Measurements from ENCODE around the gene BSDC1.

Gene BSDC1

GRCh38 chr1:32392325-32392724 is 1.9 kb downstream of the BSDC1 start:
- H3K27ac ChIP-seq = no peak overlapping the region
- TF ChIP-seq ZFX (IDR thresholded peaks at IDR 0.05) = no peak
- no peak for TF ChIP-seq CTCF (conservative IDR thresholded peaks at IDR 0.05)

DNA sequence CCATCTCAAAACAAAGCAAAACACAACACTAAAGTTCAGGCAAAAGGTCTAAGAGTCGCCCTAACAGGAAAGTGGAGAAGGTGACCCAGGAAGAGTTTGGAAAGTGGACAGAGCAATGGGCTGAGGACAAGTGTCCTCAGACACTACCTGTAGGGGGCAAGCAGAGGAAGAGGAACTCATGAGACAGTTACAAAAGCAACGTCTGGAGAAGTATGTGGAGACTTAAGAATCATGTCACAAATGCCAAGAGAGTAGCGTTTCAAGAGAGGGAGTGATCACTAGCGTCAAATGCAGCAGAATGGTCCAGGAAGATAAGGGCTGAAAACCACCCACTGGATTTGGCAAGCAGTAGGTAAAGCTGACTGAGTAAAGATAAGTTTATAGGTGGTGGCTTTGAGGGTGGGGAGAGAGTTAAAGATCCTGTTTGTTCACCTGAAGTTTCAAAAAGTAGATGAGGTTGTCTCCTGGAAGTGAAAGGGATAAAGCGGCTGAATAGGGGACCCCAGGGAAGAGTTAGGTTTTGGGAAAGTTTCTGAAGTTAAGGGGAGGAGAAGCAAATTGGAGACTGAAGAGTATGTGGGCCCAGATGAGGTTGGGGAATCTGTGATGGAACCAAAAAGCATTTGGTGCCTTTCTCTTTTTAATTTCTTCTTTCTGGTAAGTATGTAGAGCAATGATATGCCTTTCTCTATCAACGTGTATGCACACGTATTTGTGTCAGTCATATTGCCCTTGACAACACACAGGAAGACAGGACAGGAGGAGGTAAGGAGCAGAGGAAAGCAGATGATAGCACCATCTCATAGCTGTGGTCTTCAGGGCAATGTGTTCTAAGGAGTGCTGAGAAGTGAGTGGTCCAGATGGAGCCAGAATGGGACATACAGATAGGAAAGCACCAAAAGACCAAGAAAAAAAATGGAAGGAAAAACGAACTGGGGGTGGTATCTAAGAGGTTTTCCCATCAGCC is 3.1 kb downstream of the BSDC1 start:
- TF ChIP-seq CTCF (conservative IDR thresholded peaks at IDR 0.05) (no peak), ZFX (IDR thresholded peaks at IDR 0.05) (no peak)
- no peak overlapping the region for H3K27ac ChIP-seq

DNA sequence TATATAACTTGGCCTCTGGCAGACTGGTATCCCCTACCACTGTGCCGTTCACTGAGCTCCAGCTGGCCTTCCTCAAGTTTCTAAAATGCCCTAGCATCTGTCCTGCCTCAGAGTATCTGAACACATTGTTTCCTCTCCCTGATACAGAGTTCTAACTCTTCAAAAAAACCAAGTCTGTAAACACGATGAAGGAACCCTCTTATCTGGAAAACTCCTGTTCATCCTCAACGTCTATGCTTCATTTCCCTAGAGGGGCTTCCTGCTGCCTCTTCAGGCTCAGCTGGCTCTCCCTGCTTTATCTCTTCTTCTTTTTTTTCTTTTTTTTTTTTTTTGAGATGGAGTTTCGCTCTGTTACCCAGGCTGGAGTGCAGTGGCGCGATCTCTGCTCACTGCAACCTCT is 5.6 kb downstream of the BSDC1 start:
- TF ChIP-seq CTCF (conservative IDR thresholded peaks at IDR 0.05) (no peak), ZFX (IDR thresholded peaks at IDR 0.05) (no peak)
- H3K27ac ChIP-seq = no peak overlapping the region

GRCh38 chr1:32386676-32387392 is 7.4 kb downstream of the BSDC1 start:
- TF ChIP-seq ZFX (IDR thresholded peaks at IDR 0.05) (no peak), CTCF (conservative IDR thresholded peaks at IDR 0.05) (no peak)
- H3K27ac ChIP-seq = no peak overlapping the region

- TF ChIP-seq CTCF (conservative IDR thresholded peaks at IDR 0.05) (no peak), ZFX (IDR thresholded peaks at IDR 0.05) (no peak)
Measured at GRCh38 chr1:32380057-32380456, 14.2 kb downstream of the BSDC1 start.

GRCh38 chr1:32377541-32378220 is 16.6 kb downstream of the BSDC1 start:
- TF ChIP-seq CTCF (conservative IDR thresholded peaks at IDR 0.05) = no peak
- H3K27ac ChIP-seq = no peak overlapping the region

More at GRCh38 chr1:32380057-32380456, 14.2 kb downstream of the BSDC1 start:
- H3K27ac ChIP-seq = no peak overlapping the region
